ENCODE data around the gene CENPB.

Gene CENPB

GRCh38 chr20:3745686-3746173, 40.8 kb downstream of the CENPB start:
- no peak for DNase-seq

GRCh38 chr20:3744806-3745685, 41.5 kb downstream of the CENPB start:
- DNase-seq: peak; percentile 77 to 79

- DNase-seq: no peak
Measured at GRCh38 chr20:3744037-3744436, 42.5 kb downstream of the CENPB start.

- DNase-seq: no peak
Measured at GRCh38 chr20:3743251-3743650, 43.3 kb downstream of the CENPB start.

GRCh38 chr20:3741836-3742458, 44.6 kb downstream of the CENPB start:
- DNase-seq: no peak

GRCh38 chr20:3740615-3741301, 45.8 kb downstream of the CENPB start:
- no peak for DNase-seq

GRCh38 chr20:3739926-3740451, 46.6 kb downstream of the CENPB start:
- DNase-seq: no peak

GRCh38 chr20:3739054-3739925, 47.2 kb downstream of the CENPB start:
- DNase-seq: no peak

- DNase-seq: no peak
Measured at GRCh38 chr20:3738111-3739053, 48.2 kb downstream of the CENPB start.

GRCh38 chr20:3735768-3736167, 50.8 kb downstream of the CENPB start:
- no peak for DNase-seq

GRCh38 chr20:3734111-3734843, 52.3 kb downstream of the CENPB start:
- no peak for DNase-seq

Data from NCI-H1930 (cell line).